GM23338 (cell line): ENCODE results near the gene ZBED5.

Source experiments
- CREB1 ChIP-seq: fragments of 250-450 bp; sonication (Bioruptor Pico); IDR thresholded peaks from 2 replicates; pipeline ENCODE4 v1.5.0; 2020; ENCODE audit warnings: low read depth, mild to moderate bottlenecking, moderate library complexity
- CTCF ChIP-seq, 2 experiments: fragments of 200-600 bp in 1 of 2; sonication (generic) in 1 of 2; conservative IDR thresholded peaks; 2 replicates each; pipeline versions ENCODE4 v1.5.1 to v1.6.1; 2016 to 2017; ENCODE audit warnings: antibody characterized with exemption in 2 of 2, low read depth in 2 of 2, mild to moderate bottlenecking in 2 of 2, moderate library complexity in 1 of 2
- EZH2 ChIP-seq: fragments of 200-600 bp; sonication (generic); IDR thresholded peaks from one replicate; pipeline ENCODE4 v1.8.0; 2017; ENCODE audit warnings: antibody characterized with exemption, mild to moderate bottlenecking, low read depth; ENCODE audit not compliant: unreplicated experiment
- EZH2phosphoT487 ChIP-seq: fragments of 200-600 bp; sonication (generic); IDR thresholded peaks from one replicate; pipeline ENCODE4 v1.8.1; 2018; ENCODE audit warnings: antibody characterized with exemption; ENCODE audit not compliant: unreplicated experiment
- JUNB ChIP-seq: IDR thresholded peaks from one replicate; pipeline ENCODE4 v1.6.1; 2016; ENCODE audit warnings: antibody characterized with exemption; ENCODE audit not compliant: unreplicated experiment
- NANOG ChIP-seq: IDR thresholded peaks from 2 replicates; pipeline ENCODE4 v1.6.1; 2016; ENCODE audit warnings: antibody characterized with exemption, borderline replicate concordance
- POLR2AphosphoS5 ChIP-seq: IDR thresholded peaks from 2 replicates; pipeline ENCODE4 v1.6.1; 2016; ENCODE audit warnings: antibody characterized with exemption, low read depth
- REST ChIP-seq: IDR thresholded peaks from one replicate; pipeline ENCODE4 v1.6.1; 2018; ENCODE audit warnings: antibody characterized with exemption; ENCODE audit not compliant: unreplicated experiment
- STAT1 ChIP-seq: IDR thresholded peaks from one replicate; pipeline ENCODE4 v1.6.1; 2016; ENCODE audit warnings: antibody characterized with exemption; ENCODE audit not compliant: unreplicated experiment
- TF ChIP-seq, protein P1 (sequence below): IDR thresholded peaks from 2 replicates; pipeline ENCODE4 v1.6.1; 2016; ENCODE audit warnings: antibody characterized with exemption

GRCh38 chr11:10808553-10809372 is 49.1 kb downstream of the ZBED5 start, which contains the start of gene EIF4G2:
- TF ChIP-seq CTCF (conservative IDR thresholded peaks at IDR 0.05; ENCODE audit: low read depth in 2 of 2) (no peak), JUNB (no peak), EZH2 (no peak), REST (no peak), POLR2AphosphoS5 (peak; percentile 99), CREB1 (CRISPR knock-in tag) (0 out of 2 replicates have a peak, but pooled peaks have one; percentile 42), STAT1 (no peak), EZH2phosphoT487 (no peak), NANOG (no peak)
- TF ChIP-seq, protein P1, sequence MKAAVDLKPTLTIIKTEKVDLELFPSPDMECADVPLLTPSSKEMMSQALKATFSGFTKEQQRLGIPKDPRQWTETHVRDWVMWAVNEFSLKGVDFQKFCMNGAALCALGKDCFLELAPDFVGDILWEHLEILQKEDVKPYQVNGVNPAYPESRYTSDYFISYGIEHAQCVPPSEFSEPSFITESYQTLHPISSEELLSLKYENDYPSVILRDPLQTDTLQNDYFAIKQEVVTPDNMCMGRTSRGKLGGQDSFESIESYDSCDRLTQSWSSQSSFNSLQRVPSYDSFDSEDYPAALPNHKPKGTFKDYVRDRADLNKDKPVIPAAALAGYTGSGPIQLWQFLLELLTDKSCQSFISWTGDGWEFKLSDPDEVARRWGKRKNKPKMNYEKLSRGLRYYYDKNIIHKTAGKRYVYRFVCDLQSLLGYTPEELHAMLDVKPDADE = no peak
